NOMO-1 (cell line): ENCODE results near the gene FAM135A.
"Not testable (repeated sequence)": the region's sequence is repeated elsewhere in the genome, so short reads cannot be mapped to it uniquely, and the experiment has no call there.

Experiments
- DNase-seq, 2 experiments: peaks; one replicate each; lab custom pipeline; 2025; ENCODE audit not compliant: unreplicated experiment in 2 of 2; lab: John Stamatoyannopoulos, UW

FAM135A gene

DNA sequence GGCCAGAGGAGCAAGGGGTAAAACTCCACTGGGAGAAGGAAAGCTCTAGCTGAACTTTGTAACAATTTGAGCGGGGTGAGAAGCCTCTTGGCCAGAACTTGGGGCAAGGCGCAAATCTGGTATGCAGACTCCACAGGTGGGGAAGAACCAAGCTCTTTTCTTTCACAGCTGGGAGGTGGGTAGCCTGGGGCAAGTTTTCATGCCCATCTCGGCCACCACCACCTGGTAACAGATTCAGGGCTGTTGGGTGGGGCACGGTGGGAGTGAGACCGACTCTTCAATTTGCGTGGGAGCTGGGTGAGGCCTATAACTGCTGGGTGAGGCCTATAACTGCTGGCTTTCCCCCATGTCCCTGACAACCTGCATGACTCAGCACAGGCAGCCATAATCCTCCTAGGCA is 190.9 kb downstream of the FAM135A start:
- DNase-seq: no peak

DNA sequence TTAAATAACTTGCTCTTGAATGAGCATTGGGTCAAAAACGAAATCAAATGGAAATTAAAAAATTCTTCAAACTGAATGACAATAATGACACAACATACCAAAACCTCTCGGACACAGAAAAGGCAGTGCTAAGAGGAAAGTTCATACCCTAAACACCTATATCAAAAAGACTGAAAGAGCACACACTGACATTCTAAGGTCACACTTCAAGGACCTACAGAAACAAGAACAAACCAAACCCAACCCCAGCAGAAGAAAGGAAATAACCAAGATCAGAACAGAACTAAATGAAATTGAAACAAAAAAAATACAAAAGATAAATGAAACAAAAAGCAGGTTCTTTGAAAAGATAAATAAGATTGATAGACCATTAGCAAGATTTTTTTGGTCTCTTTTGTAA is 194.1 kb downstream of the FAM135A start:
- not testable (repeated sequence) for DNase-seq

DNA sequence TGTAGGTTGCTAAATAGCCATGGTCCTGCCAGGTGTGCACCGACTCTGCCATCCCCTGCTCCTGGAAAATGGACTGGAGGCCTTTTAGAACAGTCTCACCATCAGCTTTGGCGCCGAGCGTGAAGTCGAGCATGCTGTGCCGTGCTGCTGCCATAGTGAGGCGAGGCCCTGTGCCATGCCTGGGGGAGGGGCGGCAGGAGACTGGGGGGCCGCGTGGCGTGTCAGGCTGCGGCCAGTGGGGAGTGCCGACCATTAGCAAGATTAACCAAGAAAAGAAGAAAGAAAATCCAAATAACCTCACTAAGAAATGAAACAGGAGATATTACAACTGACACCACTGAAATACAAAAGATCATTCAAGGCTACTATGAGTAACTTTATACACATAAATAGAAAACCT is 195.9 kb downstream of the FAM135A start:
- not testable (repeated sequence) for DNase-seq
